Suprapubic skin (tissue), 4 donors: Measurements from ENCODE around the gene REP15. TPM values are rescaled to one million over a fixed set of nuclear protein-coding genes. Genes with fewer than 3 reads are reported as not detected.

Experiments
- DNase-seq, 2 donors: peaks; one replicate each; pipeline ENCODE4 v3.0.0-alpha.2; 2019; ENCODE audit warnings: low spot score in 2 of 2
- H3K27ac ChIP-seq: fragments of 200-600 bp; sonication (generic); one replicate; pipeline ENCODE4 v1.5.1; 2019
- H3K27me3 ChIP-seq: fragments of 200-600 bp; sonication (generic); one replicate; pipeline ENCODE4 v1.5.1; 2019
- H3K36me3 ChIP-seq: fragments of 200-600 bp; sonication (generic); one replicate; pipeline ENCODE4 v1.5.1; 2019
- H3K4me1 ChIP-seq: fragments of 200-600 bp; sonication (generic); one replicate; pipeline ENCODE4 v1.5.1; 2019
- H3K4me3 ChIP-seq: fragments of 200-600 bp; sonication (generic); one replicate; pipeline ENCODE4 v1.5.1; 2019; ENCODE audit warnings: mild to moderate bottlenecking
- H3K9me3 ChIP-seq: fragments of 200-600 bp; sonication (generic); one replicate; pipeline ENCODE4 v1.5.1; 2019
- EP300 ChIP-seq: sonication (generic); formaldehyde crosslinking; IDR thresholded peaks from one replicate; pipeline ENCODE4 v1.6.1; 2017; ENCODE audit warnings: antibody characterized with exemption
- POLR2A ChIP-seq, 2 donors: fragments of 450-650 bp; IDR thresholded peaks; one replicate each; pipeline ENCODE4 v1.6.1; 2017; ENCODE audit warnings: antibody characterized with exemption in 2 of 2, mild to moderate bottlenecking in 2 of 2, moderate library complexity in 2 of 2
- POLR2AphosphoS5 ChIP-seq, 3 donors: sonication (generic); formaldehyde crosslinking; IDR thresholded peaks; one replicate each; pipeline ENCODE4 v1.6.1; 2017; ENCODE audit warnings: antibody characterized with exemption in 3 of 3
- WGBS: methylation state at CpG from one replicate; pipeline ENCODE4 v1.1.5; 2018; 5-methylcytosine and 5-hydroxymethylcytosine counted together
- total RNA-seq, 4 donors: library from RNA; depleted of rRNA; stranded (reverse); fragments of >200 nt; gene quantifications; one replicate each; pipeline ENCODE4 v1.1.0, GENCODE V29; 2016
- TF ChIP-seq, protein P1 (sequence below), 2 donors: fragments of 200-600 bp in 1 of 2; fragments of 450-650 bp in 1 of 2; sonication (generic) in 1 of 2; IDR thresholded peaks; one replicate each; pipeline ENCODE4 v1.5.1; 2016 to 2019; ENCODE audit warnings: antibody characterized with exemption in 2 of 2, mild to moderate bottlenecking in 1 of 2, moderate library complexity in 1 of 2

REP15 gene
- total RNA-seq, 4 donors from 2014 or later = 0.99 to 2.1 (median 1.5) TPM

DNA sequence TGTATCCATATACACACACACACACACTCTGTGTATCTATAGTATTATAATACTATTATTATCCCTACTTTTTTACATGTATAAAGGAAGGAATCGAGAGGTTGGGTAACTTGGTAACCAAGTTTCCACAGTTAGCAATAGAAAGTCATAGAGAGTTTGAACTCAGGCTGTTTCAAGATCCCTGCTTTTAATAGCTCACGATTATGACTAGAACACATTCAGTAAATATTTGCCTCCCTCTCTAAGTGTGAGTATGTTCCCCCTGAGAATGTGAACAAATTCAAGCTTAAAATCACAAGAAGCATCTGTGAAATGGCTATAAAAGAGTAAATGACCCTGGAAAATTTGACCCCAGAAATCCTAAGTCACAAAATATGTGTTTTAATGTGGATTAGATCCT is 11.0 kb upstream of the REP15 start:
- no peaks in the 10 kb centered on the region for H3K4me1 ChIP-seq
- DNase-seq = no peak
- H3K4me3 ChIP-seq = no peak overlapping the region
- H3K27me3 ChIP-seq = no peaks in the 10 kb centered on the region
- peaks cover 96% of the 10 kb centered on the region for H3K36me3 ChIP-seq
- 92% methylated on average over 2 of the region's 2 CpGs for WGBS
- no peaks in the 10 kb centered on the region for H3K9me3 ChIP-seq
- TF ChIP-seq, protein P1, sequence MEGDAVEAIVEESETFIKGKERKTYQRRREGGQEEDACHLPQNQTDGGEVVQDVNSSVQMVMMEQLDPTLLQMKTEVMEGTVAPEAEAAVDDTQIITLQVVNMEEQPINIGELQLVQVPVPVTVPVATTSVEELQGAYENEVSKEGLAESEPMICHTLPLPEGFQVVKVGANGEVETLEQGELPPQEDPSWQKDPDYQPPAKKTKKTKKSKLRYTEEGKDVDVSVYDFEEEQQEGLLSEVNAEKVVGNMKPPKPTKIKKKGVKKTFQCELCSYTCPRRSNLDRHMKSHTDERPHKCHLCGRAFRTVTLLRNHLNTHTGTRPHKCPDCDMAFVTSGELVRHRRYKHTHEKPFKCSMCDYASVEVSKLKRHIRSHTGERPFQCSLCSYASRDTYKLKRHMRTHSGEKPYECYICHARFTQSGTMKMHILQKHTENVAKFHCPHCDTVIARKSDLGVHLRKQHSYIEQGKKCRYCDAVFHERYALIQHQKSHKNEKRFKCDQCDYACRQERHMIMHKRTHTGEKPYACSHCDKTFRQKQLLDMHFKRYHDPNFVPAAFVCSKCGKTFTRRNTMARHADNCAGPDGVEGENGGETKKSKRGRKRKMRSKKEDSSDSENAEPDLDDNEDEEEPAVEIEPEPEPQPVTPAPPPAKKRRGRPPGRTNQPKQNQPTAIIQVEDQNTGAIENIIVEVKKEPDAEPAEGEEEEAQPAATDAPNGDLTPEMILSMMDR (IDR thresholded peaks at IDR 0.05) = no peak
- H3K27ac ChIP-seq = no peak overlapping the region

DNA sequence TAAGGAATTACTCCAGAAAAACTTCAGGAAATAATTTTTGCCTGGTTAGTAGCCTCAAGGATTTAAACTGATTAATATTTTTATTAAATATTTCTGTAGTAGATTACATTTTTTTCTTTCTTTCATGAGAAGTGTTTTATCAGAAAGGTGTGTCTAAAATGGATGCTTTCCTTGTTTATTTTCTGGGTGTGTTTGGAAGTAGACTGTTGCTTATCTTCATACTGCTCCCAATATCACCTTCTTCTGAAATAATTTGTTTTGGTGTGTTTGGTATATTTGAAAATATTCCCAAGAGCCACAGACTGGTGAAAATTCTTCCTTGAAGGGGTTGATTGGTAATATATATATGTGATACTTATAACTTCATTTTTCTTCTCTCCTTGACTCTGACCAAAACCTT is 10.1 kb upstream of the REP15 start:
- Histone ChIP-seq H3K27ac (no peak overlapping the region), H3K4me3 (no peak overlapping the region), H3K4me1 (no peaks in the 10 kb centered on the region), H3K36me3 (peaks cover 96% of the 10 kb centered on the region), H3K9me3 (no peaks in the 10 kb centered on the region), H3K27me3 (no peaks in the 10 kb centered on the region)
- no peak for DNase-seq
- TF ChIP-seq EP300 (no peak), POLR2AphosphoS5 (IDR thresholded peaks at IDR 0.05) (no peak), POLR2A (IDR thresholded peaks at IDR 0.05) (no peak)
- TF ChIP-seq, protein P1 (IDR thresholded peaks at IDR 0.05) = no peak

DNA sequence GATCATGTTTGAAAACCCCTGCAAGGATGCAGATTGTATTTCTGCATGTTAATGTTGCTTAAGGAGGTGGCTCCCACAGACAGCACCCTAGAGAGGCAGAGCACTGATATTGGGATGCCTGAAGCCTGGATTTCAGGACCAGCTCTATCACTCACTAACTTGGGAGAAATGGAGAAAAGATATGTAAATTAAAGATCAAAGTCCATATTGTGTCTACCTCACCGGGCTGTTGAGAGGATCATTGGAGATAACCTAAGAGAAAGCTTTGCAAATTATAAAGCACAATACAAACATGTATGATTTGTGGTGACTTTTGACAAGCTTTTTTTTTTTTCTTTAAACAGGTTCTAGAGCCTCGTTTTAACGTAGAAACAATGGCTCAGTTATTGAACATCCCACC is 7.6 kb upstream of the REP15 start:
- no peak for DNase-seq
- Histone ChIP-seq H3K4me3 (no peak overlapping the region), H3K27ac (no peak overlapping the region), H3K27me3 (no peaks in the 10 kb centered on the region), H3K4me1 (no peaks in the 10 kb centered on the region), H3K36me3 (peaks cover 96% of the 10 kb centered on the region), H3K9me3 (no peaks in the 10 kb centered on the region)
- TF ChIP-seq, protein P1 (IDR thresholded peaks at IDR 0.05) = no peak
- TF ChIP-seq POLR2AphosphoS5 (IDR thresholded peaks at IDR 0.05) (no peak), EP300 (no peak), POLR2A (IDR thresholded peaks at IDR 0.05) (no peak)
- WGBS = 94% methylated on average over 3 of the region's 3 CpGs

DNA sequence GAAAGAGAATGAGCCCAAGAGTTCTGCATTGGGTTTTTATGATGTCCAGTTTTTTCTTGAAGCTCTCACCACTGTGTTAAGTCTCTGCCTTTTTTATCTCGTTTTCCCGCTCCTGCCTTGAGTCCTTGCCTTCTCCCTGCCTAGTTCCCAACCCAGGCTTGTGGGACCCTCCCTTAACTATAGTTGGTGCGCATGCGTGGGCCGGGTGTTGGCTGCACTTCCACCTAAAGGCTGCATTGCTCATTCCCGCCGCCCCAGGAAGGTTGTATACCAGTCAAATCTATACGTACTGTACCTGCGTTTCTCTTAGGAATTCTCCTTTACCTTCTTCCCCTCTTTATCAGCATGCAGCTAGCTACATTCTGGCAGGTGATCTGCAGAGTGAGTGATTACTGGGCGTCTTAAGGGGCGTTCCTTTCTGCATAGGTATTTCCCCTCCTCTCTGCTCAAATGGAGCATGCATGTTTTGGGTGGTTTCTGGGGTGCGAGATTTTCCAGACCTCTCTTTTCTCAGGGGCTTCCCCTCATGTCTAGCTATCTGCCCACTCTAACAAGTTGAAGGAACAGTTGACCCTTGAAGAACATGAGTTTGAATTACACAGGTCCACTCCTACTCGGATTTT is 6.6 kb upstream of the REP15 start:
- H3K36me3 ChIP-seq = peaks cover 92% of the 10 kb centered on the region
- no peaks in the 10 kb centered on the region for H3K4me1 ChIP-seq
- no peak for DNase-seq
- TF ChIP-seq, protein P1 (IDR thresholded peaks at IDR 0.05) = no peak
- H3K9me3 ChIP-seq = no peaks in the 10 kb centered on the region
- H3K27me3 ChIP-seq = no peaks in the 10 kb centered on the region
- H3K27ac ChIP-seq = no peak overlapping the region
- H3K4me3 ChIP-seq = no peak overlapping the region
- 94% methylated on average over 13 of the region's 13 CpGs for WGBS

DNA sequence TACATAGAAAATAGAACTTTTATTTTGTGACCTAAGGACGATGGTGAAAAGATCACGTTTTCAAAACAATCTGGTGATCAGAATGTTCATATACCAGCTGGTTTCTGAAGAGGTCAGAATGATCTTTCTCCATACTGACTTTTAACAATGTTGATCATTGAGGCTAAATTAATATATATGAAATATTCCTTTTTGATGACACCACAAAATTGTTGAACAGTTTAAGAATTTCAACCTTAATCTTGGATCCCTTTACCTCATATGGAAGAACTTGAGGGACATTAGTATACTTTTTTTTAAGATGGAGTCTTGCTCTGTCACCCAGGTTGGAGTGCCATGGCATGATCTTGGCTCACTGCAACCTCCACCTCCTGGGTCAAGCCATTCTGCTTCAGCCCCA is 2.8 kb upstream of the REP15 start:
- no peaks in the 10 kb centered on the region for H3K4me1 ChIP-seq
- no peak for TF ChIP-seq EP300
- TF ChIP-seq, protein P1 (IDR thresholded peaks at IDR 0.05) = no peak
- no peak for TF ChIP-seq POLR2A (IDR thresholded peaks at IDR 0.05)
- no peak for TF ChIP-seq POLR2AphosphoS5 (IDR thresholded peaks at IDR 0.05)
- WGBS = 89% methylated on average over 2 of the region's 2 CpGs
- H3K27me3 ChIP-seq = no peaks in the 10 kb centered on the region
- no peak overlapping the region for H3K4me3 ChIP-seq
- no peaks in the 10 kb centered on the region for H3K9me3 ChIP-seq
- no peak overlapping the region for H3K27ac ChIP-seq
- H3K36me3 ChIP-seq = peaks cover 72% of the 10 kb centered on the region
- no peak for DNase-seq
